BJ (cell line): ENCODE data around the gene PPP1R13L. TPM values are rescaled to one million over a fixed set of nuclear protein-coding genes. Genes with fewer than 3 reads are reported as not detected.

Experiments
- CTCF ChIA-PET: fragments of 350-600 bp; formaldehyde crosslinking; extraction: SDS; loops from one replicate; lab custom pipeline; 2021; ENCODE audit warnings: antibody characterized with exemption, inconsistent platforms; lab: Yijun Ruan, JAX
- POLR2A ChIA-PET: fragments of 300-600 bp; sonication (Branson Sonifier 250); formaldehyde crosslinking; extraction: SDS; loops from one replicate; lab custom pipeline; 2021; ENCODE audit warnings: antibody characterized with exemption; lab: Charles Lee
- DNase-seq: peaks from one replicate; pipeline ENCODE4 v3.0.0-alpha.2; 2011; ENCODE audit warnings: low read depth
- H3K27me3 ChIP-seq: 2 replicates; pipeline ENCODE4 v1.6.0; 2011; ENCODE audit warnings: low read length; ENCODE audit not compliant: control insufficient read depth, insufficient read depth
- H3K36me3 ChIP-seq: 2 replicates; pipeline ENCODE4 v1.5.1; 2011; ENCODE audit warnings: low read length; ENCODE audit not compliant: control insufficient read depth, insufficient read depth
- H3K4me3 ChIP-seq: 2 replicates; pipeline ENCODE4 v1.5.1; 2011; ENCODE audit warnings: low read depth, mild to moderate bottlenecking, control low read depth, low read length
- polyA plus RNA-seq: library from polyadenylated mRNA; depleted of rRNA; stranded (reverse); fragments of >200 nt; gene quantifications from 2 replicates; pipeline ENCODE4 v1.2.3, GENCODE V29; 2011
- TF ChIP-seq, protein P1 (sequence below): IDR thresholded peaks from 2 replicates; pipeline ENCODE4 v1.5.1; 2011; ENCODE audit warnings: low read depth, mild to moderate bottlenecking, control low read depth, inconsistent platforms, low read length, moderate library complexity; ENCODE audit not compliant: insufficient read depth

Gene PPP1R13L
- polyA plus RNA-seq, 1 experiment: 12.3 TPM

DNA sequence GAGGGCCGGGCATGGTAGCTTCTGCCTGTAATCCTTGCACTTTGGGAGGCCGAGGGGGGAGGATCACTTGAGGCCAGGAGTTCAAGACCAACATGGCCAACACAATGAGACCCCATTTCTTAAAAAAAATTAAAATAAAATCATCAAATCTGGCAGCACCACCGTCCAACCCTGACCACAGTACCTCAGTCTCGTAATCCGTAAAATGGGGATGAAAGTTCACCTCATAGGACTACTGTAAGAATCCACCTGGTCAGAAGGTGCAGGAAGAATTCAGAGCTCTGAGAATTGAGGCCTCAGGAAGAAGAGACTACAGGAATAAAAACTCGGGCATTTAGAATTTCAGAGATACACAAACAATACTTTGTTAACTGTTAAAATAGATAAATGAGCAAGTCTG is 3.1 kb downstream of the PPP1R13L start:
- ChIA-PET POLR2A (no interaction called here), CTCF (interaction anchor here (1.0 to 3.9 kb wide), 8 partner anchors 12 to 240 kb away, joined by 3 to 25 read pairs (median 6); no protein-coding TSS in a partner anchor)
- TF ChIP-seq, protein P1, sequence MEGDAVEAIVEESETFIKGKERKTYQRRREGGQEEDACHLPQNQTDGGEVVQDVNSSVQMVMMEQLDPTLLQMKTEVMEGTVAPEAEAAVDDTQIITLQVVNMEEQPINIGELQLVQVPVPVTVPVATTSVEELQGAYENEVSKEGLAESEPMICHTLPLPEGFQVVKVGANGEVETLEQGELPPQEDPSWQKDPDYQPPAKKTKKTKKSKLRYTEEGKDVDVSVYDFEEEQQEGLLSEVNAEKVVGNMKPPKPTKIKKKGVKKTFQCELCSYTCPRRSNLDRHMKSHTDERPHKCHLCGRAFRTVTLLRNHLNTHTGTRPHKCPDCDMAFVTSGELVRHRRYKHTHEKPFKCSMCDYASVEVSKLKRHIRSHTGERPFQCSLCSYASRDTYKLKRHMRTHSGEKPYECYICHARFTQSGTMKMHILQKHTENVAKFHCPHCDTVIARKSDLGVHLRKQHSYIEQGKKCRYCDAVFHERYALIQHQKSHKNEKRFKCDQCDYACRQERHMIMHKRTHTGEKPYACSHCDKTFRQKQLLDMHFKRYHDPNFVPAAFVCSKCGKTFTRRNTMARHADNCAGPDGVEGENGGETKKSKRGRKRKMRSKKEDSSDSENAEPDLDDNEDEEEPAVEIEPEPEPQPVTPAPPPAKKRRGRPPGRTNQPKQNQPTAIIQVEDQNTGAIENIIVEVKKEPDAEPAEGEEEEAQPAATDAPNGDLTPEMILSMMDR: no peak

DNA sequence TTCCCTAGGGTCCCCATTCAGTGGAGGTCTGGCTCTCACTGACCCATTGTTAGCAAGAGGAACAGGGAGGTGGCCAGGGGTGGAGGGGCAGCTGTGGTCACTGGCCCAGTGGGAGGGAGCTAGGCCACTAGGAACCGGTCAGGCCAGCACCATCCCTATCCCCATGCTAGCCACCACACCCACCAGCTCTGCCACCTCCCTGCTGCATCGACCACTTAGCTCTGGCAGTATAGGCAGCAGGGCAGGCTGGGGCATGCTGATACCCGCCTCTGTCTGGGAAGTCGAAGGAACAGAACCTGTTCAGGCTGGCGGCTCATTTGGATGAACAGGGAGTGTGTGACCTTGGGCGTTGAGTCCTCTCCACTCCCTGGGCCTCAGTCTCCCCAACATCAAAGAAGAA is 4.7 kb downstream of the PPP1R13L start:
- H3K4me3 ChIP-seq: no peak overlapping the region
- POLR2A ChIA-PET: no interaction called here
- CTCF ChIA-PET: interaction anchor here (0.6 to 3.5 kb wide), 5 partner anchors 22 to 127 kb away, joined by 3 to 18 read pairs (median 3); no protein-coding TSS in a partner anchor
- TF ChIP-seq, protein P1: no peak
- H3K27me3 ChIP-seq: no peaks in the 10 kb centered on the region
- peaks cover 2% of the 10 kb centered on the region; the same call in 1 of the 2 replicates for H3K36me3 ChIP-seq
- no peak for DNase-seq

More for the DNA sequence above, 3.1 kb downstream of the PPP1R13L start:
- no peak for DNase-seq
- H3K4me3 ChIP-seq: no peak overlapping the region
- no peaks in the 10 kb centered on the region for H3K36me3 ChIP-seq
- no peaks in the 10 kb centered on the region for H3K27me3 ChIP-seq

DNA sequence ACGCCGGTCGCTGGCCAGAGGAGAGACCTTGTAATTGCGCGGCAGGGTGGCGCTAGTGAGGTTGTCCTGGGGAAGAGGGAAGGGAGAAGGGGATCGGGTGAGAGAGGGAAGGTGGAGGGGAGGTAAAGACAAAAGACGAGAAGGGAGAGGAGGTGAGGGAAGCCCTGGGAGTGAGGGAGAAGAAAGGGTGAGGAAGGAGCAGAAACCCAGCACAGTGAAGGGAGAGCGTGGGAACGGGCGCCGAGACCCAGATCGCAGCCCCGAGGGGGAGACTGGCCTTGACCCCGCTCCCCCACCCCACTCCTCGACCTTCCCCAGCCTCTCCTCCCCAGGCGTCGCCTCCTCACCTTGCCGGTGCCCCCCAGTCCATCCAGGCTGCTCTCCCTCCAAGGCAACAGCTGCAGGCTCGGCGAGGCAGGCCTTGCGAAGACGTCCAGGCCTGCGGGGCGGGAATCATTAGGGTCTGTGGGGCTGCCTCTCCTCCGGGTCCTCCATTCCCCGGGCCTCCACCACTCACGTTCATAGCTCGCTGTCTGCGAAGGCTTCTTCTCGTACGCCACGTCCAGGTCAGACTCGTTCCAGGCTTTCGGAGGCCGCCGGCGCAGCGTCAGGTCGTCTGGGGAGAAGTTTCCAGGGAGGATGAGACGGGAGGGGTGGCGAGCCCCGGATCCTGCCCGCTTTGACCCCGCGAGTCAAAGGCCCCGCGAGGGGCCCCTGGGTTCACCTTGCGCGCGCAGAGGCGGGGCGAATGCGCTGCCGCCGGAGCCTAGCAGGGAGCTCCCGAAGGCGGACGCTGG is 8.8 kb downstream of the PPP1R13L start:
- ChIA-PET CTCF (interaction anchor here (1.3 kb wide), 1 partner anchor 83 kb away, joined by 3 read pairs; no protein-coding TSS in a partner anchor), POLR2A (no interaction called here)
- Histone ChIP-seq H3K4me3 (no peak overlapping the region), H3K36me3 (peaks cover 5% of the 10 kb centered on the region; the same call in 1 of the 2 replicates), H3K27me3 (no peaks in the 10 kb centered on the region)
- TF ChIP-seq, protein P1: no peak
- DNase-seq: no peak

DNA sequence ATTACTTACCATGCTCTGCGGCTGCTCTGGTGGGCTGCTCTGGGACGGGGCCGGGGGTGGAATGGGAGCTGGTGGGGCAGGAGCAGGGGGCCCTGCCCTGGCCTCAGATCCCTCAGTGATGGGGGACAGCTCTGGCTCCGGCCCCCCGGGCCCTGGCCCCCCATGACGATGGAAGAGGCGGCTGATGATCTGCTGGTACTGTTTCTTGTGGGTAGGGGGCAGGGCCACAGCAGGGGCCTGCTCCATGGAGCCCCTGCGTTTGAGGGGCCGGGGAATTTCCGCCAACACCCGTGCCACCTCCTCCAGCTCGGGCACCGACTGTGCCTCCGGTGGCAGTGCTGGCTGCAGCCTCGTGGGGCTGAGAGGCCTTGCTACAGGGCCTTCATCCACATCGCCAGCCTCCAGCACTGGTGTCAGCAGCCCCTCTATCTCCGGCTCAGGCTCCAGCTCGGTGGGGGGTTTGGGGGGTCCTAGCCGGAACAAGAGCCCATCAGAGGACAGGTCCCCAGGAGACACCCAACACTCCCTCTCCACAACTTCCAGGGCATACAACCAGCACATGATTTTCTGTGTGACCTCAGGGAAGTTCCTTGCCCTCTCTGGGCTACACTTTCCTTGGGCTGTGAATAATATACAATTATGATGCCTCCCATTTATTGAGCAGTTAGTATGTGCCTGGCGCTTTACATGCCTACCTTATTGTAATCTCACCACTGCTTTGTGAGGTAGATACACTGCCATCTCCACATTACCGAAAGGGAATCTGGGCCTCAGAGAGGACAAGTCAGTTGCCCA is 12.8 kb downstream of the PPP1R13L start:
- TF ChIP-seq, protein P1: no peak
- ChIA-PET POLR2A (no interaction called here), CTCF (no interaction called here)
- no peaks in the 10 kb centered on the region for H3K27me3 ChIP-seq
- no peak overlapping the region for H3K4me3 ChIP-seq
- H3K36me3 ChIP-seq: peaks cover 5% of the 10 kb centered on the region; the same call in 1 of the 2 replicates
- DNase-seq: no peak

DNA sequence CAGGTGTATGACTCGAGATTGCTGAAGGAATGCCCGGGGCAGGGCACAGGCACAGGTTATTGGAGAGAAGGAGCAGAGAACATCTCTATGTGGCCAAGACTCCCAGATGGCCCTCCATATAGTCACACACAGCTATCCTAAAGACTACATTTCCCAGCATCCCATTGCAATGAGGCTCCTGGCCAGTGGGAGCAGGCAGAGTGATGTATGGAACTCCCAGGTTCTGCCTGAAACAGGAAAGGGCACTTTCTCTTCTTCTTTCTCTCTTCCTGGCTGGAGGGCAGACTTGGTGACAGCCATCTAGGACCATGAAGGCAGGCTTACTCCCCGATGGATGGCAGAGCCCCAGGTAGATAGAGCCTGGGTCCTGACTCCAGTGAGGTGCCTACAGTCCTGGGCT is 13.5 kb downstream of the PPP1R13L start:
- CTCF ChIA-PET: no interaction called here
- Histone ChIP-seq H3K36me3 (peaks cover 5% of the 10 kb centered on the region; the same call in 1 of the 2 replicates), H3K4me3 (no peak overlapping the region), H3K27me3 (no peaks in the 10 kb centered on the region)
- DNase-seq: no peak
- POLR2A ChIA-PET: no interaction called here
- TF ChIP-seq, protein P1: no peak
